GM19468 (cell line): Measurements from ENCODE around the gene PPP3CA.

Experiments used
- ATAC-seq: cut with Tn5 transposase; IDR thresholded peaks from one replicate; pipeline ENCODE4 v1.9.1; 2021; ENCODE audit warnings: mild to moderate bottlenecking, moderate library complexity, moderate number of reproducible peaks; ENCODE audit not compliant: unreplicated experiment; ENCODE audit errors: extremely low read depth

PPP3CA gene

GRCh38 chr4:101334963-101335572 lies 12.3 kb downstream of the PPP3CA start:
- peak; percentile 42 for ATAC-seq

- ATAC-seq, result no peak
Measured at GRCh38 chr4:101332424-101332823, 14.9 kb downstream of the PPP3CA start.

- ATAC-seq, result no peak
Measured at GRCh38 chr4:101331017-101331416, 16.3 kb downstream of the PPP3CA start.

GRCh38 chr4:101329592-101329991 lies 17.7 kb downstream of the PPP3CA start:
- ATAC-seq, result no peak

GRCh38 chr4:101328063-101328602 lies 19.2 kb downstream of the PPP3CA start:
- peak; percentile 89 for ATAC-seq

- no peak for ATAC-seq
Measured at GRCh38 chr4:101326576-101326975, 20.8 kb downstream of the PPP3CA start.

- no peak for ATAC-seq
Measured at GRCh38 chr4:101322743-101323142, 24.6 kb downstream of the PPP3CA start.

GRCh38 chr4:101321481-101322042 lies 25.8 kb downstream of the PPP3CA start:
- no peak for ATAC-seq

GRCh38 chr4:101315786-101316185 lies 31.5 kb downstream of the PPP3CA start:
- no peak for ATAC-seq

- ATAC-seq, result no peak
Measured at GRCh38 chr4:101315041-101315440, 32.3 kb downstream of the PPP3CA start.

- ATAC-seq, result no peak
Measured at GRCh38 chr4:101309925-101310324, 37.4 kb downstream of the PPP3CA start.

GRCh38 chr4:101307899-101308298 lies 39.4 kb downstream of the PPP3CA start:
- ATAC-seq, result no peak

- no peak for ATAC-seq
Measured at GRCh38 chr4:101306764-101307615, 40.3 kb downstream of the PPP3CA start.

GRCh38 chr4:101306225-101306624 lies 41.1 kb downstream of the PPP3CA start:
- ATAC-seq, result no peak

GRCh38 chr4:101304916-101305315 lies 42.4 kb downstream of the PPP3CA start:
- ATAC-seq, result no peak

- ATAC-seq, result no peak
Measured at GRCh38 chr4:101299899-101300540, 47.3 kb downstream of the PPP3CA start.

GRCh38 chr4:101299021-101299420 lies 48.3 kb downstream of the PPP3CA start:
- ATAC-seq, result no peak

GRCh38 chr4:101295691-101296090 lies 51.6 kb downstream of the PPP3CA start:
- no peak for ATAC-seq

- no peak for ATAC-seq
Measured at GRCh38 chr4:101294597-101294996, 52.7 kb downstream of the PPP3CA start.

GRCh38 chr4:101292901-101293300 lies 54.4 kb downstream of the PPP3CA start:
- ATAC-seq, result no peak

- ATAC-seq, result no peak
Measured at GRCh38 chr4:101292214-101292613, 55.1 kb downstream of the PPP3CA start.
